T-helper 2 cell treated with Interferon-gamma antibody and Interleukin-4, amounts not matched to agents 100 ng/mL and 5 ng/mL, for 36 hours (primary cell): ENCODE results near the gene PSG5. TPM values are rescaled to one million over a fixed set of nuclear protein-coding genes. Genes with fewer than 3 reads are reported as not detected.
"Not testable (repeated sequence)": the region's sequence is repeated elsewhere in the genome, so short reads cannot be mapped to it uniquely, and the experiment has no call there.

Source experiments
- intact Hi-C: fragments of 100-400 bp; cut with micrococcal nuclease; formaldehyde crosslinking; loops from one replicate; pipeline ENCODE4 v1.15.1; 2023
- total RNA-seq: library from RNA; stranded (reverse); gene quantifications from 2 replicates; pipeline ENCODE4 v1.2.3, GENCODE V29; 2022

PSG5 gene
- total RNA-seq: not detected in 2 replicates

DNA sequence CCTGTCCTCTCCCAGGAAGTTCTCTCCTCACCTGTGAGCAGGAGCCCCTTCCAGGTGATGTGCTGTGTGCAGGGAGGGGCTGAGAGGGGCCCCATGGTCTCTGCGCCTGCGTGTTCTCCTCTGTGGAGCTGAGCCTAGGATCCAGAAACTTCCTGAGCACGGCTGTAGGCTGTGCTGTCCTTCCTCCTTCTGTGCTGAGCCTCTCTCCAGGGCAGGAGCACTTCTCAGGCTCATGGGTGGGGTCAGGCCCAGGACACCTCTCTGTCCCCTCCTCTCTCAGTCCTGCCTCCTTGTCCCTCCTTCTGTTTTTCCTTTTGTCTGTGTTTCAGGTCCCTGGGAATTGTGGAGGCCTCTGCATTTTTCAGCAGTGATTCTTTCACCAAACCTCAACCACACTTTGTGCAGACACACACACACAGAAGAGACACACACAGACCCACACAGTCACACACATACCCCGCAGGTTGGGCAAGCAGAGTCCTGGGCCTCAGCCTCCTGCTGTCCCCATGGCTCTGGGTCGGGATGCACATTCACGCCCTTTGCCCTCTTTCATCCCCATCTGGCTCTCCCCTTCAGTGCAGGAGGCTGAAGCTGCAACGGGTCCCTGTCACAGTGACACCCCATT is at the start of gene PSG5:
TSS of gene PSG5 (minus strand) at position 226 of the 625 bp plus-strand sequence. CDS start at position 95, 131 bp downstream.
- intact Hi-C loops: not testable (repeated sequence)

DNA sequence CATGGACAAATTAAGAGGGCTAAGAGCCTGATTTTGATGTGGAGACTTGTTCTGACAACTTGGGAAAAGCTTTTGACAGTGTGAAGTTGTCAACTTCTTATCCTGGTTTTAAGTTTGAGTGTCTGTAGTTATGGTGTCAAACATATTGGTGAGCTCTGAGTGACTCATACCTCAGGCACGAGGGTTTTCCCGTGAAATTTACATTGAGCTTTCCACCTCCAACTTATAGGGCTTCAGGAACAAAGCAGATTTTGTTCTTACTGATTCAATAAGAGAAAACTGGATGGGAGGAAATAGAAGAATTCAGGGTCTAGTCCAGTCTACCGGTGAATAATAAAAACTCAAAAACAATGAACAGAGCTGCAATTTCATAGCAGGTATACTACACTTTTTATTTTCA is 49.4 kb upstream of the PSG5 start:
- intact Hi-C loops: not testable (repeated sequence)

DNA sequence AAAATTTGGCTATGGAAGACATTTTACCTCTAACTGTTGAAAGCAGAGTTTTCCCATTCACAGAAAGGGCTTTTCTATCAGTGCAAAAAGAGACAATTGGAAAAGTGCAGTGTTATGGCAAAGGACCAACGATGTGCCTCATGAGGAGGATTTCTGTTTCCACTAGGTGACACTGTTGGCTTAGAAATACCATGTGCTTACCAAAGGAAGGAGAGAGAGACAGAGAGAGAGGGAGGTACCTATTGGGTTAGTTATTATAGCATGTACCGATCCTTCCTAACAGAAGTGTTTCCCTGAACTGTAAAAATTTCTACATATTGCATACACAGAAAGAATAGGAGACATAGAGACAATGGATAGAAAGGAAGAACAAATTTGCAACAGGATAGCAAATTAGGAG is 43.0 kb upstream of the PSG5 start:
- intact Hi-C loops: no loop called here

DNA sequence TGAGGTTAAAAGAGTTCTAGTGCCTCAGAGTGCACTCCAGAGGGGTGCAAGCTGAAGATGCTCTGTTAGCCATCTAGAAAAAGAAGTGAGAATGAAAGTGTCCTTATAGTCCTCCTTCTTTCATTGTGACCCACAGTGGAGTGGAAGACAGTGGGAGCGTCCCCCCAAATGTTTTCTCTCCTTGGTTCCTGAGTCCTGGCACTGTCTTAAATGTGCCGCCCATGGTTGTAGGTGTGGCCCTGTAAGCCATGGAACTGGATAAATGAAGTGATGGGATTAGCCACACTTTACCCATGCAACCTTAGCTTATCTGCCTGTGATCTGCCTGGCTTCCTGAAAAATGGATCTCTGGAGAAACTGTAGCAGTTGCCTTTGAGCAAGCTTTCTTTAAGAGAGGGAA is 42.4 kb upstream of the PSG5 start:
- intact Hi-C loops: not testable (repeated sequence)

DNA sequence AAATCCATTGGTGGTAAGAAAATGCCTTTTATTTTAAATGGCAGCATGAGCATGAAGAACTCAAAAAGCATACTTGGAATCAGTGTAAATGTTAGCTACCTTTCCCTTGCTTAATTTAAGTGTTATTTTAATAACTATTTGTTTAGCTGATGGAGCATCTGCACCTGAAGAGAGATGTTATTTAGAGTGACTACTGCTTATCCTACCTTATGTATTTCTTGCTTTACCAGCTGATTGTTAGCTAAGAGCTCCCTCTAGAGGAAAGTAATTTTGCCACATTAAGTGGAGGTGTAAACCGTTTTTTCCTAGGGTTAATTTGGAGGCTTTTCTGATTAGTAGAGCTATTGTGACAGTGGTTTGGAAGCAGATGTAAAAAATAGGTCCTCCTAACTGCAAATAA is 40.6 kb upstream of the PSG5 start:
- intact Hi-C loops: not testable (repeated sequence)

DNA sequence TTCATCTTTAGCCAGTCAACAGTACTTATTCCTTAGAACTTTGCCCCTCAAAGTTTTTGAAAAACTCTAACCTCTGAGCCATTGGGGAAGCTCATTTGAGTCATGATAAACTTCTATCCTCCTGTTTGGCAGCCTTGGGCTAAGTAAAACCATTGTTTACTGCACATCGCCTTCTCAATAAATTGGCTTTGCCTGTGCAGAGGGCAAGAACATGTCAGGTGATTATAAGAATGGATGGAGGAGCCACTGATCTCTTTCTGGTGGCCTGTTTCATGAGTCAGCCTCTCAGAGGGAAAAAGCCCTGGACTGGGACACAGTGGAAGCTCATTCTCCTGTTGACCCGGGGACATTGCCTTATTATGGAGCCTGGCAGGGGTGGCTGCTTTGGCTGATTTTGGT is 38.5 kb upstream of the PSG5 start:
- intact Hi-C loops: no loop called here

DNA sequence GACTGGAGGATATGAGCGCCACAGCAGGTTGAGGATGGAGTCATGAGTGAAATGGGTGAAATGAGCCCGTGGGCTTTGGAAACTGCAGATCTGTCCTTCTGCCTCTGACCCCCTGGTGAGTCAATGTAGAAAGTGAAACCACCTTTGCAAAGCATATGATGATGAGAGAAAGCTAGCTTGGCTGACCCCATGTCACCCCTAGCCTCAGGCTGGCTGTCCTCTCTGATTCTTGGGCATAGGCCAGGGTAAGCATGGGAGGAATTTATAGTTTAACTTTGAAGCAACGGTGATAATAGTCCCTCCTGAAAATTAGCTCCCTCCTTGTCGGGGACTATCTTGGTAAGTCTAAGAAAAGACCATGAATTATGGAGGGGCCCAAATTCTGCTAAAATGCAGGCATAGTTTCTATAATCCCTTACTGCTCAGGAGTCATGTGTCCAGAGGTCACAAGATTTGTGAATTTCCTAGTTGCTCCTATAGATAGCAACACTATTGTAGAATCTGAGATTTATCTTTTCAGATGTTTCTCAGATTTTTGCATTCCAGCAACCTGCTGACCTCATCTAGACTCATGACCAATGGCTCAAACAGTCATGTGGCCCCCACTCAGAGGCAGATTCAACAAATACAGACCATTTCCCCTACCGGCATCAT is 38.0 kb upstream of the PSG5 start:
- intact Hi-C loops: not testable (repeated sequence)

DNA sequence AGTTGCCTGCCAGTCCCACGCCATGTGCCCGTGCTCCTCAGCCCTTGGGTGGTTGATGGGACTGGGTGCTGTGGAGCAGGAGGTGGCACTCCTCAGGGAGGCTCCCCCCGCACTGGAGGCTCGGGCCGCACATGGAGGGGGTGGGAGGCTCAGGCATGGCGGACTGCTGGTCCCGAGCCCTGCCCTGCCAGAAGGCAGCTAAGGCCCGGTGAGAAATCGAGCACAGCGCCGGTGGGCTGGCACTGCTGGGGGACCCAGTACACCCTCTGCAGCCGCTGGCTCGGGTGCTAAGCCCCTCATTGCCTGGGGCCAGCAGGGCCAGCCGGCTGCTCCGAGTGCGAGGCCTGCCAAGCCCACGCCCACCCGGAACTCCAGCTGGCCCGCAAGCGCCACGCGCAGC is 35.6 kb upstream of the PSG5 start:
- intact Hi-C loops: not testable (repeated sequence)

DNA sequence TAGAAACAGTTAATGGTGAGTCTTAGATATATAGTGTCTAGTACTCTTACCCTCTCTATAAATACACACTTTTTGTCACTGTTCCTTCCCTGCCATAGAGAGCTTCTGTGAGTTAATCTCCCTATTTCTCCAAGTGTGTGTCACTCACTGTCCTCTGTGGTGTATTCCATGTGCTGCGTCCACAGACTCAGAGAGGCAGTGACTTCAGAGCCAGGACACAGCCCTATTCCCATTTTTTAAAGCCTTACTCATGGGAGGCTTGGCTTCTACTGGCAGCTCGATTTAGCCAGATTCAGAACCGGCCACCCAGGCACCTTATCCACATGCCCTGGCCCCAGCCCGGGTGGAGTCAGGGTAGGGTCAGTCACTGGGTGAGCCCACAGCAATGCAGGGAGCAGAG is 32.8 kb upstream of the PSG5 start:
- intact Hi-C loops: not testable (repeated sequence)

DNA sequence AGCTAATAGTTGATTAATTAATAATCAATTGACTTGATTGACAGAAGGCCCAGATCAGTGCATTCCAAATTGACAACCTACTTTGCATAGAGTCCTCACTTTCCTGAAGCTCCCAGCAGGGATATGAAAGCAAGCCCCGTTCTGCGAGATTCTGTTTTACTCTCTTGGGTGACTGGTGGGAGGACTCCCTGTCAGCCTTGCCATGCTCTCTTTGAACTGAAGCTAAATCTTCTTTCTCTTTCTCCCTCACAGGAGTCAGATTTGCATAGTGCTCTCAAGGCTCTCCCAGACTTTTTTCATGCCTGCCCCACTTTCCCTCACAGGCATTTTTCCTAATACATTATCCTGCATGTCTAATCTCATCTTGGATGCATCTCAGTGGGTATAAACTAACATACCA is 29.5 kb upstream of the PSG5 start:
- intact Hi-C loops: not testable (repeated sequence)

DNA sequence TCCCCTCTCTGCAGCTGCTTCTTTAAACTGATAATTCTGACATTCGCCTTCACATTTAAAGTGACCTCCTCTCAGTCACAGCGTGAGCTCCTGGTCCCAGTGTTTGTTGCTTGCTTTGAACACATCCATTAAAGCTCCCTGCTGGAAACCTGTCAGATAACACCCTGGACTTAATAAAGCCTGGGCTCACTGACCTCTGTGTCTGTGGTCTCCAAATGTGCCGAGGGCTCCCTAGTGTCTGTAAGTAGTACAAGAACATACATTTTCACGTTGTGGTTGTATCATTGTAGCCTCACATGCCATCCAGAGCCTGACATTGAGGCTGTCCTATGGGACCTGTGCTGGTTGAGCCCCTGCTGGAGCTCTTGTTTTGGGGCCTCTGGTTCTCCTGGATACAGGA is 21.7 kb upstream of the PSG5 start:
- intact Hi-C loops: no loop called here

DNA sequence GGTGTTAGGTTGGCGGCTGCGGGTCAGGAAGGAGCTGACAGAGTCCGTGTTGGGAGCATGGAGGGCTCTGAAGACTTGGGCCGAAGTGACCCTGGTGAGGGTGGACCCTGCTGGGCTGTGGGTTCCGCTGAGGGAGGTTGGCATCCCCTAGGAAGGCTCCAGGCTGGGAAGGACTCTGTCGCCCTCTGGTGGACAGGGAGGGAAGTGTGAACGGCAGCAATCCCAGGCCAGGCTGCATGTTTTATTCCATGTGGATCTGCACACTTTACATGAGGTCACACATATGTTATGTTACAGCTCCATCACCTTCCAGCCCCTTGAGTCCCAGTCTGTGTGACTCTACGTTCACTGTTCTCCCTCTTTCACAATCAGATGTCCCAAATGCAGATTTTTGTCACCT is 20.8 kb upstream of the PSG5 start:
- intact Hi-C loops: not testable (repeated sequence)

DNA sequence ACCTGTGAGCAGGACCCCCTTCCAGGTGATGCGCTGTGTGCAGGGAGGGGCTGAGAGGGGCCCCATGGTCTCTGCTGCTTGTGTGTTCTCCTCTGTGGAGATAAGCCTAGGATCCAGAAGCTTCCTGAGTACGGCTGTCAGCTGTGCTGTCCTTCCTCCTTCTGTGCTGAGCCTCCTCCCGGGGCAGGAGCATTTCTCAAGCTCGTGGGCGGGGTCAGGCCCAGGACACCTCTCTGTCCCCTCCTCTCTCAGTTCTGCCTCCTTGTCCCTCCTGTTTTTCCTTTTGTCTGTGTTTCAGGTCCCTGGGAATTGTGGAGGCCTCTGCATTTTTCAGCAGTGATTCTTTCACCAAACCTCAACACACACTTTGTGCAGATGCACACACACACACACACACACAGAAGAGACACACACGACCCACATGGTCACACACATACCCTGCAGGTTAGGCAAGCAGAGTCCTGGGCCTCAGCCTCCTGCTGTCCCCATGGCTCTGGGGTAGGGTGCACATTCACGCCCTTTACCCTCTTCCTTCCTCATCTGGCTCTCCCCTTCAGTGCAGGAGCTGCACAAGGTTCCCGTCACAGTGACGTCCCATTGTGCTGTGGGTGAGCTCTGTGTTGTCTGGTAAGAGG is 19.3 kb upstream of the PSG5 start, which contains the start of gene PSG4:
TSS of gene PSG4 (minus strand) at position 168 of the 635 bp plus-strand sequence. CDS start at position 66, 102 bp downstream.
- intact Hi-C loops: not testable (repeated sequence)

DNA sequence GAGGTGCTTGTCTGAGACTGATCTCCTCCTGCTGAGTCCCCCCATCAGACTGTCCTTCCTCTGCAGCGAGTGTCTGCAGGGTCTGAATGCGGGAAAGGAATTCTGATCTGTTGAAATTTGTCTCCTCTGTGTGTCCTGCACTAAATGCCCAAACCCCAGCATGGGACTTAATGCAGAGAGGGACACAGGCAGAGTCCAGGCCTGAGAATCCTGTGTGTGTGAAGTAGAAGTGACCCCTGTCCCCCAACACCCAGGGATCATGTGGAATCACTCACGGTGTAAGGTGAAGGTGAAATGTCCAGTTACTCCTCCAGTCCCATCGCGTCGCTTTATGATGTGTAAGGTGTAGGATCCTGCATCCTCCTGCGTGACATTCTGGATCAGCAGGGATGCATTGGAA is 17.3 kb upstream of the PSG5 start:
- intact Hi-C loops: not testable (repeated sequence)

DNA sequence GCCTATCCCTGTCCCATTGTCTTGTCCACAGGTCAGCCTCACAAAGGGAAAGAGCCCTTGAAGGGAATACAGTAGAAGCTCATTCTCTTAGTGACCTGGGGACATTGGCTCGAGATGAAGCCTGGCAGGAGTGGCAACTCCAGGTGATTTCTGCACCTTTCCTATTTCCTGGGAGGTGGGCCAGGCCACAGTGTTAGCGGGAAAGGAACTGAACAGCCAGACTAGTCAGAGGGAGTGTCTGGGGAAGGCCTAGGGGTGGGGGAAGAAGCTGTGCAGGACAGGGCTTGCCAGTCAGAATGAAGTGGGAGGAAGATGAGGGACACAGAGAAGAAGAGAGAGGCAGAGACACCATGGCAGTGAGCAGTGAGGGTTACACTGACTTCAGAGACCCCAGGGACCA is 15.6 kb upstream of the PSG5 start:
- intact Hi-C loops: not testable (repeated sequence)

DNA sequence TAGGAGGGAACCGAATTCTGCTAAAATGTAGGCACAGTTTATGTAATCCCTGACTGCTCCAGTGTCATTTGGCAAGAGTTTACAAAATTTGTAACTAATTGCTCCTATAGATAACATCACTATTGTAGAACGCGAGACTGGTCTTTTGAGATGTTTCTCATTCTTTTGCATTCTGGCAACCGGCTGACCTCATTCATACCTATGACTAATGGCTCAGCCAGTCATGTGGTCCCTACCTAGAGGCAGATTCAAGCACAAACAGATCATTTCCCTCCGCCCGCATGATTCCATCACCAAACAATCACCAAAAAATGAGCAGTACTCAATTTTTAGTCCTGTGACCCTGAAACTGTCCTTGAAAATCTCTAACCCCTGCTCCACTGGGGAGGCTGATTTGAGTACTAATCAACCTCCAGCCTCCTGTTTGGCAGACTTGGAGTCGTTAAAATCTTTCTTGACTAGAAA is 15.0 kb upstream of the PSG5 start:
- intact Hi-C loops: not testable (repeated sequence)

DNA sequence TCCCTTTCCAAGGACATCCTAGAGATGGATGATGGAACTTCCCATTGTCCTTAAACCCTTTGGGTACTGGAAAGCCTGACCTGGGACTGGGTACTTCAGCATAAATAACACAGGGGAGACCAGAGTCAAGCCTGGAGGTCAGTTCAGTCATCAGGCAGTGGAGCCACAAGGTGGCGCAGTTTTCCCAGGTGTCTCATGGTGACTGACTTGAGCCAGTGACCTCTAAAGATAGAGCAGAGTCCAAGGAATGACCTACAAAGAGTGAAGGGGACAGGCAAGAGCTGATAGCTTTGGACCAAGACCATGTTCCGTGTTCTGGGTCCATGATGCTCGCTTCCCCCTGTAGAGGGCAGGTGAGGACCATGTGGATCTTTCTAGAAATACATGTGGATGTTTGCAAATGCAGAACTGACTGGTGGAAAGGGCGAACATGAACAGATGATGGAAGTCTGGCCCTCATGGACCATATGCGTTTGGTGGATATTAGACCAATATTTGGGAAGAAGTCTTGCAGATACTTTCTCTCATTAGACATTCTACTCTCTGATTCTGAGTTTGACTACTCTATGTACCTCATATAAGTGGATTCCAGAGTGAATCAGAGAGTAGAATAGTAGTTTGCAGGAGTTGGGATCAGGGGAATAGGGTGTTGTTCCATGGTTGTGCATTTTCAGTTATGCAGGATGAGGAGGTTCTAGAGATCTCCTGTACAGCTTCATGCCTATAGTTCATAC is 12.5 kb upstream of the PSG5 start:
- intact Hi-C loops: not testable (repeated sequence)

DNA sequence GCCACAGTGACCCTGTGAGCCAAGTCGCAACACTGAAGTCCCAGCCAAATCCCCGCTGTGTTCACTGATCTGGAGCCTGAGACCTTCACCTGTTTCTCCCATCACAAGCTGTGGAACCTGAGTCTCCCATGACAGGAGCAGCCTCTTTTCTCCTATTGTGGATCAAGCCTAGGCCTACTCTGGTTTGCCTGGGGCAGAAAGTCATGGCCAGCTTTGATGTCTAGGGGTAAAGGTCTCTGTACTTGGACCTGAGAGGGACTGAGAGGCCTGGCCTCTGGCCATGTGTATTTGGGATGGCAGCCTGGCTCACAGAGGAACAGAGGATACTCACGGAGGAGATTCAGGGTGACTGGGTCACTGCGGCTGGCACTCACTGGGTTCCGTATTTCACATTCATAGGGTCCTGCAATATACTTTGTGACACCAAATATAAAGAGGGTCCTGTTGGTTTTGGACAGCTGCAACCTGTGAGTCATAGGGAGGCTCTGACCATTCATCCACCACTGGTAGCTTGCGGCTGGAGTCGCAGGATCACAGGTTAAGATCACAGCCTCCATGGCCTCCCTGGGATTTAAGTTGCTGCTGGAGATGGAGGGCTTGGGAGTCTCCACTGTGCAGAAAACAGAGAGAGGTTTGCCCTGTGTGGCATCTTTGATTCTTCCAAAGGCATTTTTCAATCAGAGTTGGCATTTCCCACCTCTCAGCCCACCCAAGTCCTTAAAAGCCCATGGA is 11.5 kb upstream of the PSG5 start:
- intact Hi-C loops: not testable (repeated sequence)

DNA sequence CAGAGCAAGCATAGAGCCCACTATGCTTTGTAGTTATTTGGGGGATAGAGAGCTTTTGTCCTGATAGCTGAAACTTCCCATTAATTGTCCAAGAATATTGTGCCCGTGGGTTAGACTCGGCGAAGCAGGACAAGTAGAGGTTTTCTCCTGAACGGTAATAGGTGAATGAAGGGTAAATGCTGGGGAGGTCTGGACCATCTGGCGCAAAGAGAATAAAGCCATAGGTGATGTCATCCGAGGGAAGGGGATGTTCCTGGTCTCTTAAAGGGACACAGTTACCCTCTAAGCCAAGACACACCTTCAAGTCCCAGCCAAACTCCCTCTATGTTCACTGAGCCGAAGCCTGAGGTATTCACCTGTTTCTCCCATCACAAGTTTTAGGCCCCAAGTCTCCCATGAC is 8.1 kb upstream of the PSG5 start:
- intact Hi-C loops: not testable (repeated sequence)

DNA sequence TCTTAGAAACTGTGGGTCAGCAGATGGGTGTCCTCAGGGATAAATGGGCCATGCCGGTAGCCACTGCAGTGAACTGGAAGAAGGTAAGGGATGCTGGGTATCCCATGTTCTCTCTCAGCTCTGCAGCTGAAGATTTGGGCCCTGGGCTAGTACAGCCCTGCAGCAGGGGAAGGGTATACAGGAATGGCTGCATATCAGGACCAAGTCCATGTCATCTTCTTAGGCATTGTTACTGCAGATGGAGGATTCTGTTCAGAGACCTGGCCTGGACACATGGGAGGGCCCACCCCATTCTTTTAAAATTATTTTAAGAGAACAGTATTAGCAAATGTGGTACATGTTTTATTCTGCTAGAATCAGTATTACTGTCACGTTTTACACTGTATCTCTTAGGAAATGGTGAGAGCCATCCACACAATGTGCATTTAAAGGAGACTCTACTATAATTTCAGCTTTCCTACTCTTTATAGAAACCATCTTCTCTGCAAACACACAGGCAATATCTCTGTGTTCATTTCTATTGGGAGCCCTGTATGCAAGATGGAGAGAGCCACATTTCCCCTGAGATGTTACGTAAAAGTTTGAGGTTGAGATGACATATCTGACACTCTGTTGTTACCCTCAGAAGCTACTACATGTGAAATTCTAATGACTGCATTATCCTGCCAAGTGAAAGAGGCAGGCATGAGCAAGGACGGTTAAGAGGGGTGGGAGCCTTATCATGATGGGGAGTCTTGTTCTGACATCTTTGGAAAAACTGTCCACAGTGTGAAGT is 6.2 kb upstream of the PSG5 start:
- intact Hi-C loops: not testable (repeated sequence)
